Calu3 (cell line): ENCODE data around the gene NFATC1. TPM values are rescaled to one million over a fixed set of nuclear protein-coding genes. Genes with fewer than 3 reads are reported as not detected.

Experiments used
- BruUV-seq: library from RNA; stranded (reverse); fragments of 400-500 nt; replicated peaks from 2 replicates; lab custom pipeline; 2021; lab: Mats Ljungman, UMichigan
- CTCF ChIA-PET: fragments of 300-600 bp; sonication (Branson Sonifier 250); formaldehyde crosslinking; loops from one replicate; lab custom pipeline; 2022; ENCODE audit warnings: antibody characterized with exemption; lab: Charles Lee
- DNase-seq: peaks from one replicate; pipeline ENCODE4 v3.0.0; 2022
- H3K27ac Mint-ChIP-seq: one replicate; pipeline ENCODE4 v1.8.0; 2022; ENCODE audit warnings: mixed read lengths; ENCODE audit not compliant: unreplicated experiment
- H3K27me3 Mint-ChIP-seq: one replicate; pipeline ENCODE4 v1.8.0; 2022; ENCODE audit warnings: mixed read lengths; ENCODE audit not compliant: unreplicated experiment
- H3K36me3 Mint-ChIP-seq: one replicate; pipeline ENCODE4 v1.8.0; 2022; ENCODE audit warnings: mild to moderate bottlenecking, moderate library complexity, mixed read lengths; ENCODE audit not compliant: insufficient read depth, unreplicated experiment
- H3K4me1 Mint-ChIP-seq: one replicate; pipeline ENCODE4 v1.8.0; 2022; ENCODE audit warnings: mild to moderate bottlenecking, low read depth, mixed read lengths; ENCODE audit not compliant: unreplicated experiment
- H3K4me3 Mint-ChIP-seq: one replicate; pipeline ENCODE4 v1.8.0; 2022; ENCODE audit warnings: mild to moderate bottlenecking, low read depth, moderate library complexity, mixed read lengths; ENCODE audit not compliant: unreplicated experiment
- H3K9me3 Mint-ChIP-seq: one replicate; pipeline ENCODE4 v1.8.0; 2022; ENCODE audit warnings: low read depth, mixed read lengths; ENCODE audit not compliant: unreplicated experiment
- intact Hi-C: fragments of 100-400 bp; cut with micrococcal nuclease; formaldehyde crosslinking; loops from one replicate; pipeline ENCODE4 v1.10.0; 2022; ENCODE audit not compliant: unreplicated experiment
- total RNA-seq: library from RNA; stranded (reverse); gene quantifications from 2 replicates; pipeline ENCODE4 v1.2.3, GENCODE V29; 2022
- TF ChIP-seq, protein P1 (sequence below): fragments of 200-600 bp; IDR thresholded peaks from one replicate; pipeline ENCODE4 v1.8.0; 2022; ENCODE audit warnings: antibody characterized with exemption; ENCODE audit not compliant: unreplicated experiment

Gene NFATC1
- total RNA-seq, 1 experiment from 2014 or later = 5.9 TPM

DNA sequence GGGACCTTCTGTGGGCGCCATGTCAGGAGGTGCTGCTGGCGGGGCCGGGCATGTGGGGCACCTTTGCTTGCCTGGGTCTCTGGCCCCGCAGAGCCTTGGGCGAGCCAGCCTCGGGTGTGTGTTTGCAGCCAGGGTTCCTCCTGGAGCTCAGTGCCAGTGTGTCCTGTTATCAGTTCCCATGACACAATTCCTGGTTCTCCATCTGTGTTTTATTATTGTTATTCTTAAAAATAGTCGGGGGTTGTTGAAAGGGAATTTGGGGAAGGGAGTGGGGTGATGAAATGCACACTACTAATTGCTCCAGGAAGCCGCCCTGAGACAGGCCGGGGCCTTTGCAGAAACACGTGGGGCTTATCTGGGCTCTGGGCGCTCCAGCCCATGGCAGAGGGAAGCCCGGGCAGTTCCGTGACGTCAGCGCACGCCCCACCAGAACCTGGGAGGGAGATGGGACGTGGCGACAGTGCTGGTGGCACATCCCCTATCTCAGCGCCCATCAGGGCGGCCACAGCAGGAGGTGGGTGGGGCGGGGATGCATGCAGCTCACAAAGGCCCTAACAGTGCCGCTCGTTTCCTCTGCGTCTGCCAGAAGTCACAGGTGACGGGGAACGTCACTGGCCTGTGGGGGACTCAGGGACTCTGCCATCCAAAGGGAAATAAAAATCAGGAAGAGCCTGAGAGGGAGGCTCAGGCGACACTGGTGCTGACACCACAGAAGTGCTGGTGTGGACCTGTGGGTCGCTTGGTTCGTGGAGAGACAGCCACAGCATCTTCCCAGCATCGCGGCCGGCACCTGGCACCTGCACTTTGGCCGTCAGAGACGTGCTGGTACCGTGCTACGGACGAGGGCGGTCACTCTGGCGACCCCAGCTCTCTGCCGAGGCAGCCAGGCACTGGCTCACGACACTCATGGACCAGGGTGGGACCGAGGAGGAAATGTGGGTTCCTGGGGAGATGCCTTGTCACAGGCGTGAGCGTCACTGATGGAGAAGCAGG lies 131.0 kb downstream of the NFATC1 start:
- Mint-ChIP-seq H3K4me1 (no peaks in the 10 kb centered on the region), H3K27me3 (no peaks in the 10 kb centered on the region), H3K36me3 (no peaks in the 10 kb centered on the region), H3K27ac (no peak overlapping the region), H3K4me3 (no peak overlapping the region), H3K9me3 (no peaks in the 10 kb centered on the region)
- CTCF ChIA-PET = no interaction called here
- TF ChIP-seq, protein P1, sequence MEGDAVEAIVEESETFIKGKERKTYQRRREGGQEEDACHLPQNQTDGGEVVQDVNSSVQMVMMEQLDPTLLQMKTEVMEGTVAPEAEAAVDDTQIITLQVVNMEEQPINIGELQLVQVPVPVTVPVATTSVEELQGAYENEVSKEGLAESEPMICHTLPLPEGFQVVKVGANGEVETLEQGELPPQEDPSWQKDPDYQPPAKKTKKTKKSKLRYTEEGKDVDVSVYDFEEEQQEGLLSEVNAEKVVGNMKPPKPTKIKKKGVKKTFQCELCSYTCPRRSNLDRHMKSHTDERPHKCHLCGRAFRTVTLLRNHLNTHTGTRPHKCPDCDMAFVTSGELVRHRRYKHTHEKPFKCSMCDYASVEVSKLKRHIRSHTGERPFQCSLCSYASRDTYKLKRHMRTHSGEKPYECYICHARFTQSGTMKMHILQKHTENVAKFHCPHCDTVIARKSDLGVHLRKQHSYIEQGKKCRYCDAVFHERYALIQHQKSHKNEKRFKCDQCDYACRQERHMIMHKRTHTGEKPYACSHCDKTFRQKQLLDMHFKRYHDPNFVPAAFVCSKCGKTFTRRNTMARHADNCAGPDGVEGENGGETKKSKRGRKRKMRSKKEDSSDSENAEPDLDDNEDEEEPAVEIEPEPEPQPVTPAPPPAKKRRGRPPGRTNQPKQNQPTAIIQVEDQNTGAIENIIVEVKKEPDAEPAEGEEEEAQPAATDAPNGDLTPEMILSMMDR = no peak
- no peak for DNase-seq
- intact Hi-C loops = no loop called here
- no TSS peak for BruUV-seq

DNA sequence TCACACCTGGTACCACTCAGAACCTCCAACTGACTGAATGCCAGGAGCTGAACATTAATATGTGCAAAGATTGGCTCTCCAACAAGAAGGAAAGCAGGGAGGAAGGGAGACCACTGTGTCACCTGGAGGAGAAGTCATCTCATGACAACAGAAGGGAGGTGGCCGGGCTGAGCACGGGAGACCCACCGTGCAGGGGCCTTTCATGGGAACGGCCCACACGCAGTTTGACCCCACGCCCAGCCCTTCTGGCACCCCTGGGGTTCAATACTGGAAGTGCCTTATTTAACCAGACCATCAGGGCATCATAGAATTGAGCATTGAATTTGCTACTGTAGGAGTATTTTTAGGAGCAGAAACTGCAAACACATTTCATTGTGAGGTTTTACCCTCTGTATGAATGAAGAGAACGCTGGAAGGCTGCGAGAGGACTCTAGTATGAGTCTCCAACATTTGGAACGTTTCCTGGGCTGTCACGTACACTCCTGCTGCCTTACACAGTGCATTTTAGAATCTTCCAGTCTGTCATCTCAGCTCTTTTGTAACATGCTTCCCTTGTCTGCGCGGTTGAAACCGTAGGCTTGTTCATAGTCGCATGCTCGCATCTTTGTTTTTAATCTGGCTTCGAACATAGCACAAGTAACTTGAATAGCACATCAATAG lies 132.1 kb downstream of the NFATC1 start:
- no TSS peak for BruUV-seq
- Mint-ChIP-seq H3K4me1 (no peaks in the 10 kb centered on the region), H3K27ac (no peak overlapping the region), H3K4me3 (no peak overlapping the region), H3K9me3 (no peaks in the 10 kb centered on the region), H3K36me3 (no peaks in the 10 kb centered on the region), H3K27me3 (no peaks in the 10 kb centered on the region)
- CTCF ChIA-PET = no interaction called here
- intact Hi-C loops = loop anchor here (2.0 kb wide), 1 partner anchor 147 kb away; no protein-coding TSS in a partner anchor
- TF ChIP-seq, protein P1 = no peak
- no peak for DNase-seq

DNA sequence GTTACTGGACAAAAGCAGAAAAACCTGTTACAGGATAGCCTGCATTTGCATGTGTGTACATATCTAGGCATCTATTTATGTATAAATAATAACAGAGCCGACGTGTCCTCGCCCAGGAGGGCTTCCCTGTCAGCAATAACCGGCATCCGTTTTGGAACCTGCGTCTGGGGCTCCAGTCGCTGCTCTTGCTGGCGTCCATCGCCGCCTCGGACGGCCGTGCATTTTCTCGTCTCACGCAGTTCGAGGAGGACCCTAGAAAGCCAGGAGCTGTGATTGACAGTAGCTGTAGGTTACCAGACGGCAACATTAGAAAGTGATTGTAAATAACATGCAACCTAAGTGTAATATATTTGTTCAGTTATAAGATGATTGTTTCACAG lies 132.6 kb downstream of the NFATC1 start:
- H3K9me3 Mint-ChIP-seq = no peaks in the 10 kb centered on the region
- H3K4me1 Mint-ChIP-seq = no peaks in the 10 kb centered on the region
- no peak overlapping the region for H3K27ac Mint-ChIP-seq
- intact Hi-C loops = loop anchor here (2.0 kb wide), 1 partner anchor 148 kb away; no protein-coding TSS in a partner anchor
- no peaks in the 10 kb centered on the region for H3K36me3 Mint-ChIP-seq
- DNase-seq = no peak
- H3K27me3 Mint-ChIP-seq = no peaks in the 10 kb centered on the region
- no TSS peak for BruUV-seq
- TF ChIP-seq, protein P1 = no peak
- CTCF ChIA-PET = no interaction called here
- no peak overlapping the region for H3K4me3 Mint-ChIP-seq

DNA sequence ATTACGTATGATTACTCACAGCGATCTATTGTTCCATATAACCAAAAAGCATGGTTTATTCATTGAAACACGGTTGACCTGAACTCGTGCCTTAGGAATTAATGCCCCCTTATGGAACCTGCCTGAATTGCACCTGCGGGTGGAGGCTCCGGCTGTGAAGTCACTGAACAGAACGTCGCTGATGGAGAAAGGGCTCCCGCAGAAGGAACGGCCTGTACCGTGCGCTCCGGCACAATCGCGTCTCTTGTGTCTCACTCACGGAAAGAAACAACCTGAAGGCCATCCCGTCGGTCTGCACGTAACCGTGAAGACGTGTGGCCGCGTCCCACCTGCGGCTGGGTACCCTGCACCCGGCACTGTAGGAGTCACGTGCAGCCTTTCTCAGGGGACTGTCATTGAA lies 133.1 kb downstream of the NFATC1 start:
- H3K4me1 Mint-ChIP-seq = no peaks in the 10 kb centered on the region
- no peaks in the 10 kb centered on the region for H3K27me3 Mint-ChIP-seq
- no peak overlapping the region for H3K27ac Mint-ChIP-seq
- H3K9me3 Mint-ChIP-seq = no peaks in the 10 kb centered on the region
- no peak overlapping the region for H3K4me3 Mint-ChIP-seq
- H3K36me3 Mint-ChIP-seq = no peaks in the 10 kb centered on the region
- intact Hi-C loops = loop anchor here (2.0 kb wide), 1 partner anchor 148 kb away; no protein-coding TSS in a partner anchor
- CTCF ChIA-PET = no interaction called here
- no TSS peak for BruUV-seq
- DNase-seq = peak; percentile 59
- TF ChIP-seq, protein P1 = peak; percentile 37
